ENCODE results near the gene COA3.

Gene COA3

GRCh38 chr17:42817866-42818265 is 19.4 kb upstream of the COA3 start:
- no peak for DNase-seq

- DNase-seq = no peak
Measured at GRCh38 chr17:42814633-42815399, 16.3 kb upstream of the COA3 start.

GRCh38 chr17:42809250-42809649 is 10.7 kb upstream of the COA3 start:
- no peak for DNase-seq

- no peak for DNase-seq
Measured at GRCh38 chr17:42806249-42806648, 7.7 kb upstream of the COA3 start.

GRCh38 chr17:42804918-42805367 is 6.4 kb upstream of the COA3 start:
- DNase-seq = no peak

- no peak for DNase-seq
Measured at GRCh38 chr17:42803074-42803883, 4.8 kb upstream of the COA3 start.

- DNase-seq = no peak
Measured at GRCh38 chr17:42798011-42798382, 507 bp downstream of the COA3 start.

GRCh38 chr17:42797067-42798007 is 1.2 kb downstream of the COA3 start:
- DNase-seq = no peak

GRCh38 chr17:42796066-42796758 is 2.3 kb downstream of the COA3 start:
- DNase-seq = no peak

GRCh38 chr17:42795465-42795864 is 3.0 kb downstream of the COA3 start:
- no peak for DNase-seq

- no peak for DNase-seq
Measured at GRCh38 chr17:42795061-42795460, 3.4 kb downstream of the COA3 start.

- no peak for DNase-seq
Measured at GRCh38 chr17:42792545-42792944, 6.0 kb downstream of the COA3 start.

GRCh38 chr17:42791948-42792347 is 6.6 kb downstream of the COA3 start:
- DNase-seq = no peak

- no peak for DNase-seq
Measured at GRCh38 chr17:42787266-42787665, 11.2 kb downstream of the COA3 start.

- DNase-seq = no peak
Measured at GRCh38 chr17:42784811-42785592, 13.5 kb downstream of the COA3 start.

GRCh38 chr17:42784409-42784808 is 14.1 kb downstream of the COA3 start:
- DNase-seq = no peak

- DNase-seq = no peak
Measured at GRCh38 chr17:42783791-42784138, 14.7 kb downstream of the COA3 start.

GRCh38 chr17:42783062-42783790 is 15.3 kb downstream of the COA3 start:
- no peak for DNase-seq

- DNase-seq = no peak
Measured at GRCh38 chr17:42782166-42783061, 16.1 kb downstream of the COA3 start.

- no peak for DNase-seq
Measured at GRCh38 chr17:42781639-42782165, 16.8 kb downstream of the COA3 start.
